RCC 7860 (cell line): ENCODE measurements around the gene CACNA2D3.

Experiments used
- DNase-seq: peaks from one replicate; pipeline ENCODE4 v3.0.0-alpha.2; 2015; ENCODE audit warnings: low spot score
- FAIRE-seq: peaks from 2 replicates; lab custom pipeline; 2012; peaks lifted over from hg19 to GRCh38; lab: Jason Lieb, UNC

CACNA2D3 gene

DNA sequence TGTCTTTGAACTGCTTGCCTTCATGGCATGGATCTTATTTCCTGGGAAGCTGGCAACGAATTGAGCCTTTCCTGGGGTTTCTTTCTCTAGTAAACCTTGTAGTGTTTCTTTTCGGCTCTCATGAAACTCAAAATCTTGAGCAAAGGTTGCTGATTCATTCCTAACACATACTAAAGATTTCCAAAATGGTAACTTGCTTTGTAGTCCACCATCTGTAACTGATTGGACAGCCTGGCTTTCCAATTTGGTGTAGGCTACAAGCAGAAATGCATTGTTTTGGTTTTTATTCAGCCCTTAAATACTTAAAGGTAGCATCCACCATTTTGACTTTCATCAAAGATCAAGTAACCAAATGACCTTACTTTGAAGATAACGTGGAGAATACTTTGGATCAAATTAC, 767.4 kb downstream of the CACNA2D3 start:
- DNase-seq: no peak
- no peak for FAIRE-seq

DNA sequence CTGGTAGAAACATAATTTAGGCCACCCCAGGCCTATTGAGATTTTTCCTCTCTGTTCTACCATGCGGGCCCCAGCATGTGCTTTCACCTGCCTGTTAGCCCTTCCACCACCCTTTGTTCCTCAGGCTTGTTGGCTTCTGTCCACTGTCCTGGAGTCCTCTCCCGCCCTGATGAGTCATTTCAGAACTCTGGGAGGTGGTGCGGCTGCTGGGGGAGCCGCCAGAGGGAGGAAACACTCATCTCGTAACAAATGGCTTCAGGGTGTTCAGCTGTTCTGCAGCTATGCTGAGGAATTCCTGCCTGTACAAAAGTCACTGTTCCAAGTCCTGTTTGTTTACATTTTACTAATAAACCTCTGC, 769.2 kb downstream of the CACNA2D3 start:
- DNase-seq (peak; percentile 73), FAIRE-seq (peak; percentile 85)

DNA sequence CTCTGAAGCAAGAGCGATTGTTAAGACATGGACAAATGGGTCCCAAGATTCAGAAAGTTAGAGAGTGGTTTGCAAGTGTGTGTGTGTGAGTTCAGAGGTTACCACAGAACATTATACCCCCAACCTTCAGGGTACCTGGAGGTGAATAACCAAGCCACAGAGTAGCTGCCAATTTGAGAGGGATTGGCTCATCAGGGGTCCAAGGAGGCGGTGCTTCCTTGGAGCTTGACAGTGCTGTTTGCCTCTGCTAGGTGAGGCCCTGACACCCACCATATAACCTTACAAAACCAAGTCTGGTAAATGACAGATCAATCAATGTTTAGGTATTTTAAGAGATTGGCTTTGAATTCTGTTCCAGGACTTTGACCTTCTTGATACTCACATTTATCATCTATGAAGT, 769.8 kb downstream of the CACNA2D3 start:
- no peak for DNase-seq
- FAIRE-seq: no peak

DNA sequence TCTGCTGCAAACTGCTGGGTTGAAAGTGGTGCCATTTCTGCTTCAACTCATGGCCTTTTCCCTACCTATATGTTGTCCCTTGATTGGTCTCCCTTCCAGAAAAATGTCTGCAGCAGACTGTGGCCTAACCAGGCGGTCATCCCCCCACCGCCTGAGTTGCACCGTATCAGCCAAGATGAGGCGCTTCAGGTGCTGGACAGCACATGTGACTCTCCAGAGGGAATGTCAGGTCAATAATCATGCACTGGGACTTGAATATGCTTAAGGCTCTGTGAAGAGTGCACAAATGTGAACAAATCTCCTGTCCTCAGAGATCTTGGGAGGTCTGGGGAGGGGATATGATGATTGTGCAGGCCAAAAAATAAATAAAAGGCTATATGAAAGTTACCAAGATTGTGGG, 773.3 kb downstream of the CACNA2D3 start:
- FAIRE-seq (no peak), DNase-seq (no peak)

DNA sequence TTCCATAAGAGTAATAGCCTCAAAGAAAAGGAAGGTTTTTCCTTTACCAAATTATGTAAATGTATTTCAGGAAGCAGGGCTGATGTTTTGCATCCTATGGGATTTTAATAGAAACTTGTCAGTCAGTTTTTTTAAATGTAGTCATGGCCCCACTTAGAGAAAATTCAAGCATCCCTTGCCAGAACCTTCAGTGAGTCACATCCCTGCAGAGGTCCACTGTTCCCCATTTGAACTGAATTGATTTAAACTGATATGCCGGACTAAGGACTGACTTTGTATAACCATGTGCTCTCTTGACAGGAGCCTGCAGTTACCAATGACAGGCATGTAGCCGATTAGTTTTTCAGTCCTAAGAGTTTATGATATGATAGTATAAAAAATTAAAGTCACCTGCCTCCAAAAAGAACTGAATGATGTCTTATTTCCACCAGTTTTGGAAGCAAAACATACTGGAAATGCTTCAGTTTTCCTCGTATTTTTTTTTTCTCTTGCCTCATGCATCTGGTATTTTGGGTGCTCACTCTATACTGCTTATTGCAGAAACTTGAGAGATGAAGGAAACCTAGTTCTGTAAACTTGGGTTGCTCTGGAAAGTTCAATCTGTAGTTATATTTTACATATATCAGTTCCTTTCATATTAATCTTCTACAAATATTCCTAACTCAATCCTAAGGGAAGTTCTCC, 774.8 kb downstream of the CACNA2D3 start:
- DNase-seq: no peak
- no peak for FAIRE-seq

DNA sequence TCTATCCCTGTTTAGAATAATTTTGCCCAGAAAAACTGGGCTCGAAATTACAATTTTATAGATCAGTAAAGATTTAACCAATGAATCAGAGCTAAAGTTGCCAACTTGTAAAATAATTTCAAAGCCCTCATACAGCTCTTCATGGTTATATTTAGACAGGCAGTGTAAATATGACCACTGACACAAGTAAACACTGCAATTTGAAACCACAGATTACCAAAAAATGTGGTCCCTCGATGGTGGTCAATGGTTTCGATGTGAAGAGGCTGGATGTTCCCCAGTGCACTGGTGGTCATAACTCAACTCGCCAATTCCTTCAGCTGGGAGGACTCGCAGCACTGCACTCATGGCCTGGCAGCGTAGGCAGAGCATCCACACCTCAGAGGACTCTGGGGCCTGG, 776.9 kb downstream of the CACNA2D3 start:
- DNase-seq (no peak), FAIRE-seq (no peak)

DNA sequence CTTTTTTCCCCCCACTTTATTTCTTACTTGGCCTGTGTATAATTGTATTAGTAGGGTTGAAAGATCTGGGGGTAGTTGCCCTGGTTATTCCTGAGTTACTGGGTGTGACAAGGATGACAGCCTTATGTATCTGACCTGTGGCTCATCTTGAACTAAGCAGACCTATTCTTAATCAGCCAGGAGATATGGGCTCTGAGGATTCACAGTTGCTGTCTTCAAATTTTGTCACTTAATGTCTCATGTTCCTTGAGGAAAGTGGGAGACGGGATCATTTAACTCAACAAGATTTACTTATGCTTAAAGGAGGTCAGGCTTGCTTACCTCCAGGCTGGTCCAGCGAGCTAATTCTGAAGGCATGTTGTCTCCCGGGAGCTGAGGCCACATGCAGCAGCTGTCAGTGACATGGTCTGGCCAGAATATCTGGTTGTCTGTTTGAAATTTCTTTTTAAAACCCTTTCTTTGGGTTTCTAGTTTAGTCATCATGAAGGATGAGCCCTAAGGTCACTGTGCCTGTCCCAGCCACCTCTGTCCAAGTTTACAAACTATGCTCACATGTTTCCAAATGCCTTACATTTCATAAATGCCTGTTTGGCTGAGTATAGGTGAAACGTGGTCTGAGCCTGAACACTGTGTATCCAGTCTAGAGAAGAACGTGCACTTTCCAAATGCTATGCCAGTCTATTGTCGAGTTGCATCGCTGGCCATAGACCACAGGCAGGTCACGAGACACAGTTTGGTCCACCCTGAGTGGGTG, 778.7 kb downstream of the CACNA2D3 start:
- DNase-seq: no peak
- FAIRE-seq: no peak

DNA sequence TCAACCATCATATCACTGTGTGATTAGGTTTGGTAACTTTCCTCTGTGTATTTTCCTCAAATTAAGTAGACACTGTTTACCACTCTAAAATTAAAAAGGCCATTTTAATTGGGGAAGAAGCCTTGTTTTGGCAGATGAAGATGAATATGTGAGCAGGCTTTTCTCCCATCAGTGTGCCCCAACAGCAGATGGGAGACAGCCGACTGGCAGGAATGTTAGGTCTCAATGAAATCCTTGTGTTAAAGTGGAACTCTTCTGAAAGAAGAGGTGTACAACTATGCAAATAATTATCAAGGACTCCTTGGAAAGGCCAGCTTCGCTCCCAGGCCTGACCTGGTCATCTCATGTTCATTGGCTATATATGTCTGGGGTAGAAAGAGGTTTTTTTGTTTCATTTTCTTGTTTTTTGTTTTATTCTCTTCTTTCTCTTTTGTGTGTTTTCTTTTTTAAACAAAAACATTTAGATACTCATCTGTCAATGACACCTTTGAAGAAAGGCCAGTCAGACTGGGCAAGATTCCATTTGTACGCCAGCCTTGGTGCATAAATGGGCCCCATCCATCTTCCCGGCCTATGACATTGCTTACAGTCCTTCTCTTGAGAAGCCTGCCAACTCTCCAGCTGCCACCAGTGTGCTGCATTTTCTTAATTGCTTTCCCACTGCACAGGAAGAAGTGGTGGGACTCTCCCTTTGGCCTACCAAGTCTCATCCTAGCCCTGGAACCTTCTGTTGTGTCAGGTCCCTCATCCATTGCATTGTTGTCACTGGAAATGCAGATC, 779.7 kb downstream of the CACNA2D3 start:
- FAIRE-seq (no peak), DNase-seq (no peak)

DNA sequence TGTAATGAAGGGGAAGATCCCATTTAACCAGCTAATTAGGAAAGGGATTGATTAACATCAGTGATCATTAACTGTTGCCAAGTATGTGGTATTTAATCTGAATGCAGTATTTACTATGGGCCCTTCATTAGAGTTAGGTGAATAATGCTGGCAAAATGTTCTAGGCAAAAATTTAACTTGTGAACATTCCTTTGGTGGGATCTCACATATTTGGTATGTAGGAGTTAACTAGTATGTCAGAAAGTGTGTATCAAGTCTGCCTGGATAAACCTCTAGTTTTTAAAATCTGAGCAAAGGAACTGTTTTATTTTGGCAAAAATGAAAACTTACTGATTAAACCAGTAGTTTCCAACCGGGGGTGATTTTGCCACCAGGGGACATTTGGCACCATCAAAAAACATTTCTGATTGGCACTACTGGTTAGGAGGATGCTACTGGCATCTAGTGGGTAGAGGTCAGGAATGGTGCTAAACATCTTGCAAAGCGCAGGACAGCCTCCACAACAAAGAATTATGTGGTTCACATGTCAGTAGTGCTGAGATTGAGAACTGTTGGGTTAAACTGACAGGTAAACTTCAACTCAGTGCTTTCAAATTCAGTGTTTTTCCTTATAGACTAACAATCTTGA, 783.0 kb downstream of the CACNA2D3 start:
- DNase-seq (peak; percentile 11), FAIRE-seq (no peak)

DNA sequence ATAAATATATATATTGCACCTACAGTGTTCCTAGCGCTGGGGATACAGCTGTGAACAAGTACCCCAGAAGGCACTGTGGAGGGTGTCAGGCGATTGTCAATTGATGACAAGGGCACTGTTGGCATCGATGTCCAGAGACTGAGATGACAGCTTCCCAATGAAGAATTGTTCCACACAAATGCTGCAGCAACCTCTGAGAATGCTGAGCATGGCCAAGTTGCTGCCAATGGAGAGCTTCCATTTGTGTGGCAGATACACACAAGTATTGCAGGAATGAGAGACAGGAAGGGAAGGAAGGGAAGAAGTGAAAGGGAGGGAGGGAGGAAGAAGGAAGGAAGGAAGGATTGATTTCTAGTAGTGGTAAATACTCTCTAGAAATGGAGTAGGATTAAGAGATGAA, 783.6 kb downstream of the CACNA2D3 start:
- FAIRE-seq (no peak), DNase-seq (no peak)

DNA sequence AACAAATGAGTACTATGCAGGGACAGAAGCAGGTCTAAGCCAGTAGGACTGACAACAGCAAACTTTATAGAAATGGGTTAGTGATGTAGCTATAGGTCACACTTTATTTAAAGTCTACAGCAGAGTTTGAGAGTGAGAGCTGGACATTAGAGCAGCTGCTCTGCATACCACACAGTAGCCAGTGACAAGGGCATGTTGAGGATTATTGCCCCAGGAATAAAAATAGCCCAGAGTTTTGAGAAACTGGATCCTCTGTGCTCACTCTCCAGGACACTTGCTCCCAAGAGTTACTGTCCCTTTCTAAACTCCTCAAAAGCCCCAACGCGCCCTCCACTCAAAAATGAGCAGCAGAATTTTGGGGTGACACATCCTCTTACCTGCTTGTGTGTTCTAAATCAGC, 784.4 kb downstream of the CACNA2D3 start:
- FAIRE-seq (no peak), DNase-seq (no peak)

DNA sequence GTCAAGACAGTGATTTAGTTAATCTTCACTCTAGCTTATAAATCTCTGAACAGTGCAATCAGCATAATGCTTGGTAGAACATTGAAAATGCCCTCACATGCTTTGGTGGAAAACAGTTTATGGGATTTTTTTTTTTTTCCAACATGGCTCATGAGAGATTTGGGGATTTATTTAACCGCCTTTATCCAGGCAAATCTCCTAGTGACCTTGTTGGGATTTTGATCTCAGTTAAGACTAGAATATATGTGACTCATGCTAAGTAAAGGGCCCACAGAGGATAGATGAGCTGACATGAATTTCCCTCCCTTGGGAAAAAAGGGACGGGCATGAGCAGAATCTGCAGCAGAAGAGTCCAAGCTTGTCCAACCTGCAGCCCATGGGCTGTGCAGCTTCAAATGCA, 786.8 kb downstream of the CACNA2D3 start:
- FAIRE-seq: no peak
- no peak for DNase-seq

DNA sequence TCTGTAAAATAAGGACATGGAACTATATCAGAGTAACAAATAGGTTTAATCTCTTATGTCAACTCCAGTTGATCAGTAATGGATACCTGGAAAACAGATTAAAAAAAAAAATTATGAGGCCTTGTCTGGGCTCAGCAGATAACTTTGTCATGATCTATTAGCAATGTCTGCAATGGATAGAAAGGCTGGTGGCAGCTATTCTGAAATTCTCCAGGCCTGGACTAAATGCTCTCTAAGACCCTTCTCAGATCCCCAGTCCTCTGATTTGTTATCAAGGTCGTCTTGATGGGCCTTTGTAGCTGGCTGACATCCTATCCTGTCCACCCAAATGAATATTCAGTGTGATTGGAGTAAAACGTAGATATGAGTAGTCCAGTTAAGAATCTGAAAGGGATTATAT, 791.8 kb downstream of the CACNA2D3 start:
- FAIRE-seq (no peak), DNase-seq (no peak)

DNA sequence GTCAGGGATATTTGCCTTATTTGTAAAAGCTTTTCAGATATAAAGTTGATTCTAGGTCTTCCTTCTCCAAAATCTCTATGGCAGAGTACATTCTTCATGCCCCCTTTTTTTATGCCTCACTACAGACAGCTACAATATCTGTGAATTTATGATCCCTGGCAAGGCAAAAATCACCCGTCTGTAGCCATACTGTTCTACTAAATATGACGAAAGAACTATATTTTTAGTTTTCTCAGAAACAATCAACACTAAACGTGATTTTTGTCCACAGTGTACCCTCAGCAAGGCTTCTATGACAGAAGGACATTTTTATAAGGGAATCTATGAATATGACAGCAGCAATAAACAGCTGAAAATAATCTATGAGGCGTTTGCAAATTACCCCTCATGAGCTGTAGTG, 792.8 kb downstream of the CACNA2D3 start:
- FAIRE-seq (no peak), DNase-seq (no peak)

DNA sequence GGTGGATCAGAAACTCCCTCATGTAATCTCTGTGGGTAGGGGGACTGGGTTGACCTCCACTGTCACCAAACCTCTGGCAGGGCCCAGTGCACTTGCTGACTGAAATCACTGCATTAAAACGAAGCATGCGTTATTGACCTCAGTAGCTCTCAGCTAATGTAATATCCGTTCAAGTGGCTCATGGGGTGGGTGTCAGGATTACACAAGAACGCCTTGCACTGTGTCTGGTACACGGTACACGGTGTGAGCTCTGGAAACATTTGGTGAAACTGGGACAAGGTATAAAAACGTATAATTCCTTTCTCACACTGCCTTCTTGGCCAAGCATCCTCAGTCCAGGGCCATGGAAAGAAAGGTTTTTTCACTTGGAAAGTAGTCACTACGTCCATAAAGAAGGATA, 793.6 kb downstream of the CACNA2D3 start:
- no peak for DNase-seq
- FAIRE-seq: no peak

DNA sequence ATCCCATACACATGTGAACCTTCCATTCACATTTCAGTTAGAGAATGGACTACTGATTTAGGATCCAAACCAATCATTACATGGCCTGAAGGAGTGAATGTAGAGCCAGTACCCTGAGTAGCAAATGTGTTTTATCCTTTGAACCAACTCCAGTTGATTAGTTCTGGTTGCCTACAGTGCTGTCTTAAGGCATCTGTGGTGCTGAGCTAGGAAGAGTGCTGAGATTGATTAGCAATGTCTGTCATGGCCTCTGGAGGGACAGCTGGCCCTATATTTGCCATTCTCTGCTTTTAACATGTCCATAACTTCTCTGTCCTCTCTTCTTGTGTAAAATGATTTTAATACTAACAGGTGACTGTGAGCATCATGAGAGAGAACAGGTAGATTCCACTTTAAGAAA, 794.4 kb downstream of the CACNA2D3 start:
- DNase-seq (no peak), FAIRE-seq (no peak)

DNA sequence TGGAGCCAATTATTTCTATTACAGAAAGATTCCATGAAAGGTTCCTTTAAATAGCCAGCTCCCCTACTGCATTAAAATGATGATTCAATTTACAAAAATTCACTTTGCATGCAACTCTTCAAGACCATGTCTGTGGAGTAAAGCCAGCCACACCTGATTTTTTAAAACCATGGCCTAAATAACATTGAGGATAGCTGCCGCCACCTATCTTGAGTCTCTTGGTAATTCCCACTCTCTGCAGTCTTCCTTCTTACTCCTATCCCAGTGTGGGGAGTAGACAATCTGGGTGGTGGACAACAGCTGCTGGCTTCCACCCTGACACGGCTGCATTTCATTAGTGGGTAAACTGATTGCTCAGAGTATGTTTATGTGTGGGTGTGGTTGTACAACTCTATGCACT, 794.8 kb downstream of the CACNA2D3 start:
- FAIRE-seq (no peak), DNase-seq (no peak)

DNA sequence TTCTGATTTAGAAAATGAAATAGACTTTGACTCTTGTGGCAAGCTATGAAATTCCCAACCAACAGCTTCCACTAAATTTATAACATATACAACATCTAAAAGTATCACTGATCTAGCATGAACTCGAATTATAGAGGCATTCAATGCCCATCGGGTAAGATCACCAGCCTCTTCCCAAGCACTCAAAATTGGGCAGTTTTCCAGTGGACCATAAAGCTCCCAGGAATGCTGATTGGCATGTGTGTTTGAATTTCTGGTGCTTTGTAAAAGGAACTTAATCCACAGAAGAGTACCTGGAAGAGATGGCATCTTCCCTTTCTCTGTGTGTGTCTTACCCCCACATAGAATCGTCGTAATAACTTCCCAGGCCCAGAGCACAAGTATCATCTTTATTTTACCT, 795.5 kb downstream of the CACNA2D3 start:
- DNase-seq (no peak), FAIRE-seq (no peak)

DNA sequence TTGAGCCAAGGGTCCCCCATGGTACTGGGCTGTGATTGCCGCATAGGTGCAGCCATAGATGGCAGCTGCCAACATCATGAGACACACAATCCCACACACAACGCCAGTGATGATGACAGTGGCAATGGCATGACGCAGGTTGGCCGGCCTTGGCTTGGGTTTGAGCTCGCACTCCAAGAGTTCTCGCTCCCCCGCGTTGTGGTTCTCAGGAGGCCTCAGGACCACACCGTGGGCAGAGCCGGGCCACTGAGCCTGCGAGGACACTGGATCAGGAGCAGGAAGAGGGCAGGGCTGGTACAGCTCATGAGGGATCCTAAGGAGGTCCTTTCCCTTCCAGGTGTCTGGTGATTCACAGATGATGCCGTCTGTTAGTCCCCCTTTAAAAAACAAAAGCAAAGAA, 796.2 kb downstream of the CACNA2D3 start:
- FAIRE-seq (no peak), DNase-seq (no peak)

DNA sequence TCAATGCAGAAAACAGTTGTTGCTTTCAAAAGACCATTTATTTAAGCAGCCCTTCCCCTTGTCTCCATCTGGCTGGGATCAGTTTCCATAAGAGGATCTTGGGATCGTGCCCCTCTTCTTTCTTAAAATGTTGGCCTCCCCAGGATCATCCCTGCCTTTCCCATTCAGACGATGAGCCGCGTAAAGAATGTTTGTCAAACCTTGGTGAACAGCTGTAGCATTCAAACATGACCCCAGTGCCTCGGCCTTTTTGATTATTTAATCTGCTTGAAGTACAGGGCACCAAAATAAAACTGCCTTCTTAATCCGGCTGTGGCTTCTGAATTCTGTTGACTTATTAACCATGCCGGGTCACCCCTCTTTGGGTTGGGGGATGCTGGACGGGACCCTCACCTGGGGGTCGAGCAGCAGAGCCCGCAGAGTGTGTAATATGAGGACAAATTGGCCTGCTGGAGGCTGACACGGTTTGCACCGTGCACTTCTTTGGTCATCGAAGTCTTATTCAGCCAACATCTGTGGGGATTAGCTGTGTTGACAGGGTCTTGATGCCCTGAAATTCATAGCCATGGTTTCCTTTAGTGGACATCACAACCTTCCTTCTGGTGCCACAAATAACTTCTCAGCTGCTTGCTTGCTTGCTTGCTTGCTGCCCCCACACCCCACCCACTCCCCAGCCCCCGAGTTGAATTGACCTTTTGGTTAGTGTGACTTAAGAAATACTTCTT, 805.9 kb downstream of the CACNA2D3 start, which contains the start of gene LRTM1:
Gene LRTM1 (minus strand): TSS at position 14 of the 725 bp plus-strand sequence. CDS start 148 bp downstream, outside the sequence.
- no peak for DNase-seq
- FAIRE-seq: no peak

DNA sequence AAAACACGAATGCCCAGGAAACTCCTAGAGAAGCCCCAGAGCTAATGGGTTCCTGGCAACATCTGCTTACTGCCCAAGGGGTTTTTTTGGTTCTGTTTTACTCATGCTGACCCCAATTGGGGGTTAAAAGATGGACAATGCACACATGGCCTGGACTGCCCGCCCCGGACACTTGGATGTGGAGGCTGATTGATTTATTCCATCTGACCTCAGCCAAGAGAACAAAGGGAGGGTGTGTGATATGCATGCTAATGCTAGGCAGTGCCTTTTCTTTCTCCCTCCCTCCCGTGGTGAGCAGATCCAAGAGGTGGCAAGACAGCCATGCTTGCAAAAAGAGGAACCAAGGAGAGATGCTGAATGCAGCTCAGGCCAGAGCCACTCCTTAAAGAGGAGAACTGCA, 808.8 kb downstream of the CACNA2D3 start:
- no peak for FAIRE-seq
- DNase-seq: no peak
